G401.6 (cell line): ENCODE data around the gene PHF24.
"Not testable (repeated sequence)": the region's sequence is repeated elsewhere in the genome, so short reads cannot be mapped to it uniquely, and the experiment has no call there.

ENCODE experiments used
- FAIRE-seq: peaks from 2 replicates; lab custom pipeline; 2012; peaks lifted over from hg19 to GRCh38; lab: Jason Lieb, UNC

The PHF24 gene

GRCh38 chr9:34998266-34998665 lies 40.2 kb downstream of the PHF24 start:
- no peak for FAIRE-seq

GRCh38 chr9:34999576-34999975 lies 41.5 kb downstream of the PHF24 start:
- no peak for FAIRE-seq

GRCh38 chr9:35000535-35001284 lies 42.6 kb downstream of the PHF24 start:
- no peak for FAIRE-seq

GRCh38 chr9:35001285-35001677 lies 43.2 kb downstream of the PHF24 start:
- FAIRE-seq = no peak

DNA sequence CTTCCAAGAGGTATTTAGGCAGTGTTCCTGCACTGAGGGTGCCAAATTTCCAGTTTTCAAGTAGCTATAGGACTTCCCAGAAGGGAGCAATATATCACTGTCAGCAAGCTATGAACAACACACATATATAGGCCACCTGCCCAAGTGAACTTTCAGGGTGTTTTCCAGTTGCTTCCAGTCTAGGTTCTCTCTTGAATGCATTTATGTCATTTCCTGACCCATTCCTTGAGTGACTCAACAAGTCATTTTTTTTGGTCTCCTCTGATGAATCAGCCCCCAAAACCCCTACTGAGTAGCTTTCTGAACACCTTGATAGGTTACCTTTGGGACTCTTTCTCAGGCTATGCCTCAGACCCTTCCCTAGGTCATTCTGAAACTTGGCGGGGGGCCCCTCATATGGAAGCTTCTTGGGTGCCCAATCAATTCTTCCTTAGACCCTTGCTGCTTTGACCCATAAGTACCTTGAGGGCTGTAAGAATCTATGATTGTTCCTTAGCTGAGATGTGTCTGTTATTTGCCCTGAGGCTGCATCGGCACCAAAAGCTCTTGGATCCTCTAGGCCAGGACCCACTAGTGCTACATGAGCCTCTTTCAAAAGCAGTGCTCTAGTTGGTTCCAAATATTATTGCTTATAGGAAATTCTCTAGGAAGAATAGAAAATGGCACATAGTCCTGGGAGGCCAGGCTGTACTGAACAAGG lies 43.9 kb downstream of the PHF24 start:
- no peak for FAIRE-seq

DNA sequence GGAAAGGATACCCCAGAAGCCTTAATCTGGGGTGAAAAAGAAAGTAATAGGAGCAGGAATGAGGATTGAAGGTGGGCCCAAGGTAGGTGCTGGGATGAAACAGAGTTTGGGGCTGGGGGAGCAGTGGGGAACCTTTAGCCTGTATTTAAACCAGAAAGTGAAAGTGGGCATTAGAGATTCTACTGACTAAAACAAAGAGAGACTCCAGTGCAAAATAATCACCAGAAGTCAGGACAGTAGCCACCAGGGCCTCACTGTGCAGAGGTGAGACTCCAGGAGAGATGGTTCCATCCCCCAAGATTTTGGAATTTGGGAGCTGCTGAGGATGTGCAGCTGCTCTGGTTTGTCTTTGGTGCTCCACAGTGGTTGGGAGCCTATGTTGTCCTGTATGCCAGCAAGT lies 44.5 kb downstream of the PHF24 start:
- no peak for FAIRE-seq

GRCh38 chr9:35004299-35004698 lies 46.2 kb downstream of the PHF24 start:
- FAIRE-seq = not testable (repeated sequence)

DNA sequence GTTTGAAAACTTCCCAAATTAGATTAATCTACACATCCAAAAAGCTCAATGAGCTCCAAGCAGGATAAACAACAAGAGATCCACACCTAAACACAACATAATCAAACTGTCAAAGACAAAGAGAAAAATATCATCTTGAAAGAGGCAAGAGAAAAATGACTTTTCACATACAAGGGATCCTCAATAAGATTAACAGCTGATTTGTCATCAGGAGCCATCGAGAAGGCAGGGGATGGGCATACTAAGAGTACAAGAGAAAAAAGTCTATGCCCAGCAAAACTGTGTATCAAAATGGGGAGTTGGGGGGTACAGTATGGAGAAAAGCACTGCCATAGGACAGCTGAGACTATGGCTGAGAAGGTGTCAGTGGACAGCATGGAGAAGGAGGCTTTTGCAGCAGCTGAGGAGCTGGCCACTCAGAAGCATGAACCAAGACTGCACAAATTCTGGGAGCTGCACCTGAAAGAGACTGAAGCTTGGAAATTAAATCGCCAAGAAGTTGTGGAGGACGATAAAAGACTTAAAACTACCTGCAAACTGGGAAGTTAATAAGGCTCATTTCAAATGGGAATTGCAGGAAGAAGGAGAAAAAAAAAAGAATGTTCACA lies 52.4 kb downstream of the PHF24 start:
- FAIRE-seq = no peak

DNA sequence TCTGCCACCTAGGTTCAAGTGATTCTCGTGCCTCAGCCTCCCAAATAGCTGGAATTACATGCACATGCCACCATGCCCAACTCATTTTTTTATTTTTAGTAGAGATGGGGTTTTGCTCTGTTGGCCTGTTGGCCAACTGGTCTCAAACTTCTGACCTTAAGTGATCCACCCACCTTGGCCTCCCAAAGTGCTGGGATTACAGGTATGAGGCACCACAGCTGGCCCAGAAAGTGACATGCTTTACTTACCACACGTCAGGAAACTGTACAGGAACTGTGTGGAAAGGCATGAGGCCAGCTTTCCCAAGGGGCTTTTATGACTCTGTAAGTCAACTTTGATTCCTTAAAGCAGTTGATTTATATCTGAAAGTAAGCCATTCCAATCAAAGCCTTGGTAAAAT lies 56.4 kb downstream of the PHF24 start:
- FAIRE-seq = no peak

DNA sequence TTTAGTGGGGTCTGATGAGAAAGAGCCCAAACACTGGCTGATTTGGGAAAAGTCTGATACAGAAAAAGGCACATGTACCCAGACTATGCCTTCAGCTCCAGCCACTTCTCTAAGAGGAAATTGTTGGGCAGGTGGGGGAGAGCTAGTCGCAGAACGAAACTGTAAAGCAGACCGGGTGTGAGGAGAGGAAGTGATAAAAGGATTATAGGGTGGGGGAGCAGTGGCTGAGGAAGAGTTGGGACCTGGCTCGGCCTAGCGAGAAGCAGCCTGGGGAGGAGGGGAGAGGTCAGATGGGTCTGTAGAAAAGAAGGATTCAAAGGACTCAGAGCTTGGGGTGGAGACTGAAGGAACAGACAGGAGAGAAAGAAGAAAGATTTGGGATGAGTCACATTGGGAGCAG lies 65.4 kb downstream of the PHF24 start:
- not testable (repeated sequence) for FAIRE-seq

- FAIRE-seq = no peak
These were observed 68.6 kb downstream of the PHF24 start for GRCh38 chr9:35026671-35027070.

DNA sequence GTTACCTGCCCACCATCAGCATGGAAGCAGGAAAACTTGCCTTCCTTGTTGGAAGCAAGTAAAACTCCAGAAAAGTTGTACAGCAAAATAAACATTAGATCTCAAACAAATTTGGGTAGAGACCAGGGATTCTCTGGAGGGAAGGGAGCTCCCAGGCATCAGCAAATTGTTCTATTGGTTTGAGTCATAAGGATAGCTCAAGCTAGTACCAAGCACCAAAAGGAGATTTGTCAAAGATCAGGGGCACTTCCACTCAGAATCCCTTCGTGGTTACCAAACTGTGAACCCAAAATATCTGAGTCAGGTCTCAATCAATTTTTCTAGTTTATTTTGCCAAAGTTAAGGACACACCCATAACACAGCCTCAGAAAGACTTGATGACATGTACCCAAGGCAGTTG lies 69.3 kb downstream of the PHF24 start:
- no peak for FAIRE-seq

- FAIRE-seq = no peak
These were observed 69.8 kb downstream of the PHF24 start for GRCh38 chr9:35027860-35028259.

- no peak for FAIRE-seq
These were observed 70.3 kb downstream of the PHF24 start for GRCh38 chr9:35028341-35028740.

- no peak for FAIRE-seq
These were observed 71.2 kb downstream of the PHF24 start for GRCh38 chr9:35029241-35029640.

GRCh38 chr9:35029852-35030251 lies 71.8 kb downstream of the PHF24 start:
- no peak for FAIRE-seq
